Ovary (tissue), 9 donors: Measurements from ENCODE around the gene LIPC. TPM values are rescaled to one million over a fixed set of nuclear protein-coding genes. Genes with fewer than 3 reads are reported as not detected.

ENCODE experiments used
- DNase-seq, 5 donors: peaks; one replicate each; pipeline ENCODE4 v3.0.0-alpha.2; 2019 to 2020
- H3K27ac ChIP-seq, 2 donors: fragments of 200-600 bp; one replicate each; pipeline versions ENCODE4 v1.5.1 to v1.8.0; 2019 to 2022
- H3K27me3 ChIP-seq: fragments of 200-600 bp; one replicate; pipeline ENCODE4 v1.8.0; 2022
- H3K36me3 ChIP-seq: fragments of 200-600 bp; sonication (generic); one replicate; pipeline ENCODE4 v1.5.1; 2019
- H3K4me1 ChIP-seq: one replicate; pipeline ENCODE4 v1.8.1; 2013; ENCODE audit warnings: mild to moderate bottlenecking, moderate library complexity; ENCODE audit not compliant: insufficient read depth
- H3K4me3 ChIP-seq: fragments of 200-600 bp; sonication (generic); one replicate; pipeline ENCODE4 v1.5.1; 2017
- H3K9me3 ChIP-seq, 2 donors: fragments of 200-600 bp in 1 of 2; sonication (generic) in 1 of 2; one replicate each; pipeline versions ENCODE4 v1.5.1 to v1.8.1; 2013 to 2019; ENCODE audit warnings: mild to moderate bottlenecking in 1 of 2, moderate library complexity in 1 of 2
- EP300 ChIP-seq: sonication (generic); formaldehyde crosslinking; IDR thresholded peaks from one replicate; pipeline ENCODE4 v1.6.1; 2017; ENCODE audit warnings: antibody characterized with exemption
- POLR2A ChIP-seq: fragments of 450-650 bp; IDR thresholded peaks from one replicate; pipeline ENCODE4 v1.6.1; 2017; ENCODE audit warnings: antibody characterized with exemption, mild to moderate bottlenecking, moderate library complexity
- WGBS, 3 donors: extraction: QIAGEN DNeasy Blood & Tissue Kit in 1 of 3; methylation state at CpG; one replicate each; pipeline versions ENCODE4 v1.1.5 to v1.1.7; 2013 to 2017; 5-methylcytosine and 5-hydroxymethylcytosine counted together
- intact Hi-C, 4 donors: fragments of 100-400 bp; cut with DNase I; formaldehyde crosslinking; loops; one replicate each; pipeline versions ENCODE4 v1.11.0 to v1.15.1; 2022 to 2023
- polyA plus RNA-seq, 2 donors: library from polyadenylated mRNA; stranded (reverse); fragments of 200-250 nt in 1 of 2; fragments of 350-450 nt in 1 of 2; fragmentation: Illumina TruSeq in 1 of 2; extraction: RNeasy Lipid Tissue Mini Kit (QIAGEN cat#74804) in 1 of 2; gene quantifications; one replicate each; pipeline ENCODE4 v1.2.3, GENCODE V29; 2013 to 2014
- total RNA-seq, 7 donors: library from RNA; depleted of rRNA in 2 of 7; stranded (reverse); fragments of >200 nt in 2 of 7; fragmentation: NEBNext Ultra II Directional in 3 of 7; extraction: Animal tissue kit (Norgen Biotek cat#: 25700) in 3 of 7; gene quantifications; one replicate each; pipeline versions ENCODE4 v1.1.0 to v1.2.4, GENCODE V29; 2016 to 2023
- TF ChIP-seq, protein P1 (sequence below), 3 donors: fragments of 450-650 bp in 2 of 3; fragments of 200-600 bp in 1 of 3; IDR thresholded peaks; one replicate each; pipeline versions ENCODE4 v1.5.1 to v1.8.0; 2016 to 2022; ENCODE audit warnings: antibody characterized with exemption in 3 of 3, mild to moderate bottlenecking in 1 of 3
- donor health status: DM: no; HTN: no; CAD: no; lungs with moderate emphysema.
- donor health status: DM: no; HTN: no; CAD: no.
- donor health status: Bipolar disorder and iron deficiency.
- donor health status: DM: yes; HTN: yes; CAD: no.
- donor health status: DM: no; HTN: no; CAD: no.
- donor health status: DM: yes; HTN: yes; CAD: no.

LIPC gene
- total and polyA plus RNA-seq, 9 donors, result 0.28 to 1.1 (median 0.72) TPM

DNA sequence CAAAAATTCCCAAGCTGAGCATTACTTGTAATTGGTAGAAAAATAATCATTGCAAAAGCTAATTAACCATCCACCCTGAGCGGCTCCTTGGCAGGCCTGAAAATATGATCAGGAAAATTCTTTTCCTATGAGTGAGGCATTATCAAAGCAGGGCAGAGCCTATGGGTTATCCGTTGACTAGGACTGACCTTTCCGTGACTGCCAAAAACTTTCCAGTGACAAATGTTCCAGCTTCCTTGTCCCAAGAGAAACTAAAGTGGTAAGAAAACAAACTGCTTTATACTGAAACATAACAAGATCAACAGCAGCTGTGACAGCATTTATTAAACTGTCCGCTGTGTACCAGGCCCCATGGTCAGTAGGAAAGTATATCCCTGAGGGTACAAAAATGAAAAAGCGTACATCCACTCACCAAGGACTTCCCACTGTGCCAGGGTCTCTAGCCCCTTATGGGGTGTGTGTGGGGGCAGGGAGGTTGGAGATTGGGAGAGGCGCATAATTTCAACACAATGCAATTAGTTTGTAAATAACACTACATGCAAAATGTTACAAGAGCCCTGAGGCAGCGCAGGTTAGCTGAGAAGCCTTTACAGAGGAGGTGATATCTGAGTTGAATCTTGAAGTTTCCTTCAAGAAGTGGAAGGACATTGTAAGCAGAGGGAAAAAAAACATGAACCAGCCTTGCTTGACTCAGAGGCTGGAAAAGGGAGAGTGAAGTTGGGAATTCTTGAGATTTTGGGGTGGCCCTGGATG is 8.5 kb downstream of the LIPC start:
- TF ChIP-seq, protein P1, sequence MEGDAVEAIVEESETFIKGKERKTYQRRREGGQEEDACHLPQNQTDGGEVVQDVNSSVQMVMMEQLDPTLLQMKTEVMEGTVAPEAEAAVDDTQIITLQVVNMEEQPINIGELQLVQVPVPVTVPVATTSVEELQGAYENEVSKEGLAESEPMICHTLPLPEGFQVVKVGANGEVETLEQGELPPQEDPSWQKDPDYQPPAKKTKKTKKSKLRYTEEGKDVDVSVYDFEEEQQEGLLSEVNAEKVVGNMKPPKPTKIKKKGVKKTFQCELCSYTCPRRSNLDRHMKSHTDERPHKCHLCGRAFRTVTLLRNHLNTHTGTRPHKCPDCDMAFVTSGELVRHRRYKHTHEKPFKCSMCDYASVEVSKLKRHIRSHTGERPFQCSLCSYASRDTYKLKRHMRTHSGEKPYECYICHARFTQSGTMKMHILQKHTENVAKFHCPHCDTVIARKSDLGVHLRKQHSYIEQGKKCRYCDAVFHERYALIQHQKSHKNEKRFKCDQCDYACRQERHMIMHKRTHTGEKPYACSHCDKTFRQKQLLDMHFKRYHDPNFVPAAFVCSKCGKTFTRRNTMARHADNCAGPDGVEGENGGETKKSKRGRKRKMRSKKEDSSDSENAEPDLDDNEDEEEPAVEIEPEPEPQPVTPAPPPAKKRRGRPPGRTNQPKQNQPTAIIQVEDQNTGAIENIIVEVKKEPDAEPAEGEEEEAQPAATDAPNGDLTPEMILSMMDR (IDR thresholded peaks at IDR 0.05), result no peak
- TF ChIP-seq POLR2A (no peak), EP300 (no peak)
- no peak for DNase-seq
- WGBS, 3 donors, result 57 to 62% (median 58%) methylated on average over 7 of the region's 7 CpGs

DNA sequence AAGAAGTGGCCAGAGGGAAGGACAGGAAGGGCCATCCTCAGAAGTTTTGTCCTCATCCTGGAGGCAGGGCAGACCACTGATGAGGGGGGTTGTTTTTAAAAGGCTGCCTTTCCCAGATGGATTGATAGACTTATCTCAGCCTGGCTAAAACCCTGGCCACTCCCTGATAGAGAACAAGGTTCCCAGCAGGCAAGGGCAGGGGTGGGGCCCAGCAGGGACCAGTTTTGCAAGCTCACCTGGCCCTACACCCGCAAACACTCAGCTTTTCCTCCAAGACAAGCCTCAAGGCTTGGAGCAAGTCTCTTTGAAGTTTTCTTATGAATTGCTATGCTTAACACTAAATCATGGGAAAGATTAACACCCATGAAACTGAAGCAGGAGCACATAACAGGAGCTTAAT is 9.1 kb downstream of the LIPC start:
- TF ChIP-seq EP300, result no peak
- TF ChIP-seq, protein P1 (IDR thresholded peaks at IDR 0.05), result no peak
- no peak for TF ChIP-seq POLR2A
- no peak overlapping the region for H3K4me3 ChIP-seq
- H3K36me3 ChIP-seq, result no peaks in the 10 kb centered on the region
- no peak for DNase-seq
- WGBS, 3 donors, result 96 to 100% (median 100%) methylated on average over 1 of the region's 1 CpG
- H3K27me3 ChIP-seq, result no peaks in the 10 kb centered on the region
- intact Hi-C loops, result no loop called here
- peaks cover 2% of the 10 kb centered on the region for H3K4me1 ChIP-seq
- no peak overlapping the region for H3K27ac ChIP-seq
- no peaks in the 10 kb centered on the region for H3K9me3 ChIP-seq

More for the DNA sequence above, 8.5 kb downstream of the LIPC start:
- no peaks in the 10 kb centered on the region for H3K9me3 ChIP-seq
- H3K36me3 ChIP-seq, result no peaks in the 10 kb centered on the region
- peaks cover 2% of the 10 kb centered on the region for H3K4me1 ChIP-seq
- no peaks in the 10 kb centered on the region for H3K27me3 ChIP-seq
- no peak overlapping the region for H3K4me3 ChIP-seq
- intact Hi-C loops, result no loop called here
- H3K27ac ChIP-seq, result no peak overlapping the region

DNA sequence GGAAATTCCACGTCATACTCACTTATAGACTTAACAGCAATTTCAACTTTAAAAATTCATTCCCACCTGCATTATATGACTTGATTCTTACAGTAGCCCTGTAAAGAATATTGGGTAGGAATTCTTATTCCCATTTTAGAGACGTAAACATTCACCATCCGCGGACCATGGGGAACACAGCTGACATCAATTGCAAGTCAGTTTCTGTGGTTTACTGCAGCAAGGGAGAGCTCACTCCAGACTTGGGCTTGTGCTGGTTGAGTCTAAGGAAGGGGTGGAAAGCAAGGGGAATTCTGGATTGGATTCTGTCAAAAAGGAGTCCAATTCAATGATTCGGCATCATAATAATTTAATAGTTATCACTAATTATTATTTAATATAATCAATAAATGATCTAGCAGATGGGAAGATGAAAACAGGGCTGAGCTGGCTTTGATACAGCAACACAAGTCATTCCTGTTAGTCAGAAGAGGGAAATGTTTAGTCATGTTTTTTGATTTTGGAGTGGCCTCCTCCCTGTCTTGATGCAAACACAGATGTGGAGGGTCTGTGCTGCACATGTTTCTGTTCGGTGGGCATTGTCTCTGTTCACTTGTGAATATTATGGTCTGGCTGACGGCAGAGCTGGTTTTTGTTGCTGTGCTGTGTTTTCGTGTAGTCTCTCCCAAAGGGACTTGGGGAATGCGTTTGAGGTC is 9.7 kb downstream of the LIPC start:
- Histone ChIP-seq H3K27ac (no peak overlapping the region), H3K4me1 (peaks cover 2% of the 10 kb centered on the region), H3K36me3 (no peaks in the 10 kb centered on the region), H3K9me3 (no peaks in the 10 kb centered on the region), H3K4me3 (no peak overlapping the region), H3K27me3 (no peaks in the 10 kb centered on the region)
- DNase-seq, result no peak
- whole genome bisulfite sequencing, 3 donors, result 89 to 91% (median 89%) methylated on average over 9 of the region's 9 CpGs
- intact Hi-C loops, result no loop called here
- TF ChIP-seq, protein P1 (IDR thresholded peaks at IDR 0.05), result no peak
- no peak for TF ChIP-seq EP300
- TF ChIP-seq POLR2A, result no peak

DNA sequence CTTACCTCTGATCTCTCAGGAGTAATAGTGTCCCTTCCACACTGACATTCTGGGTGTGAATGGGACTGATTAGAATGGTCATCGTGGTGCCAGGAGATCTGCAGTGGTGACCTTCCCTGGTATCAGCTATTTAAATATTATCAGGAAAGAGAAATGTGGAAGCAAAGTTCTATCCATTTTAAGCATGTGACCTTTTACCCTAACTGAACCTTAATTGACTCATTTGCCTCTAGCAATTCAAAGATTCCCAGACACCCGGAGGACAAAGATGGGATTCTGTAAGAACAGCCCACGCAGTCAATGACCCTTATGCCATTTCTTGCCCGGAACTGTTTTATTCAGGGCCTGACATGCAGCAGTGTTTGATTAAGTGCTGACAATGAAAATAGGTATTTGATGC is 10.3 kb downstream of the LIPC start:
- 62 to 74% (median 67%) methylated on average over 4 of the region's 4 CpGs for WGBS, 3 donors
- DNase-seq, result no peak
- no peaks in the 10 kb centered on the region for H3K27me3 ChIP-seq
- H3K36me3 ChIP-seq, result no peaks in the 10 kb centered on the region
- intact Hi-C loops, result no loop called here
- TF ChIP-seq EP300 (no peak), POLR2A (no peak)
- TF ChIP-seq, protein P1 (IDR thresholded peaks at IDR 0.05), result no peak
- no peak overlapping the region for H3K4me3 ChIP-seq
- no peaks in the 10 kb centered on the region for H3K9me3 ChIP-seq
- H3K27ac ChIP-seq, result no peak overlapping the region
- peaks cover 2% of the 10 kb centered on the region for H3K4me1 ChIP-seq
